GM12878 (cell line): ENCODE results near the gene PKP4. TPM values are rescaled to one million over a fixed set of nuclear protein-coding genes. Genes with fewer than 3 reads are reported as not detected.

Experiments used
- ATAC-seq: fragments of 200-7000 bp; cut with Tn5 transposase; 3 replicates; pipeline ENCODE4 v1.9.1; 2020; ENCODE audit warnings: mild to moderate bottlenecking, moderate library complexity
- BruUV-seq: library from RNA; stranded (reverse); fragments of 400-500 nt; replicated peaks from 2 replicates; lab custom pipeline; 2021; lab: Mats Ljungman, UMichigan
- CTCF ChIA-PET: fragments of 300-600 bp; sonication (Branson Sonifier 250); formaldehyde crosslinking; extraction: SDS; loops from one replicate; lab custom pipeline; 2021; ENCODE audit warnings: inconsistent platforms; lab: Yijun Ruan, JAX
- POLR2A ChIA-PET: fragments of 350-600 bp; formaldehyde crosslinking; extraction: SDS; loops from one replicate; lab custom pipeline; 2021; ENCODE audit warnings: inconsistent platforms; lab: Charles Lee
- RAD21 ChIA-PET: fragments of 300-600 bp; sonication (Branson Sonifier 250); formaldehyde crosslinking; loops from one replicate; lab custom pipeline; 2023; ENCODE audit warnings: antibody characterized with exemption; ENCODE audit not compliant: unreplicated experiment; lab: Charles Lee
- SMC1A ChIA-PET: fragments of 300-600 bp; sonication (Branson Sonifier 250); formaldehyde crosslinking; loops from one replicate; lab custom pipeline; 2023; ENCODE audit not compliant: unreplicated experiment, uncharacterized antibody; lab: Charles Lee
- DNase-seq: peaks from one replicate; pipeline ENCODE4 v3.0.0-alpha.2; 2011; ENCODE audit warnings: low read depth, low spot score
- FAIRE-seq: peaks from 3 replicates; lab custom pipeline; 2011; peaks lifted over from hg19 to GRCh38; lab: Jason Lieb, UNC
- H2AFZ ChIP-seq: 2 replicates; pipeline ENCODE4 v1.6.0; 2011; ENCODE audit warnings: low read depth, low read length, control low read depth; ENCODE audit not compliant: control insufficient read depth
- H3K27ac ChIP-seq: 2 replicates; pipeline ENCODE4 v1.5.1; 2011; ENCODE audit warnings: control low read depth; ENCODE audit not compliant: control insufficient read depth, insufficient read depth
- H3K27me3 ChIP-seq, 2 experiments: replicated peaks in 1 of 2; 2 replicates each; pipeline versions ENCODE4 v1.6.0 to v1.6.1; 2011; ENCODE audit warnings: low read length in 1 of 2; ENCODE audit not compliant: control insufficient read depth in 2 of 2, insufficient read depth in 2 of 2
- H3K36me3 ChIP-seq, 2 experiments: 2 replicates each; pipeline ENCODE4 v1.5.1; 2011; ENCODE audit warnings: low read length in 1 of 2; ENCODE audit not compliant: control insufficient read depth in 2 of 2, insufficient read depth in 2 of 2
- H3K4me1 ChIP-seq: 2 replicates; pipeline ENCODE4 v1.6.1; 2011; ENCODE audit warnings: mild to moderate bottlenecking, low read length, moderate library complexity, mixed read lengths; ENCODE audit not compliant: control insufficient read depth, insufficient read depth
- H3K4me2 ChIP-seq: 2 replicates; pipeline ENCODE4 v1.6.0; 2011; ENCODE audit warnings: control low read depth; ENCODE audit not compliant: control insufficient read depth, insufficient read depth
- H3K4me3 ChIP-seq: fragments of 200-600 bp; sonication (generic); 2 replicates; pipeline ENCODE4 v1.5.1; 2016
- H3K79me2 ChIP-seq: 2 replicates; pipeline ENCODE4 v1.6.0; 2011; ENCODE audit warnings: low read length; ENCODE audit not compliant: control insufficient read depth, insufficient read depth
- H3K9ac ChIP-seq: 2 replicates; pipeline ENCODE4 v1.8.0; 2011; ENCODE audit warnings: low read length, control low read depth, mixed read lengths; ENCODE audit not compliant: control insufficient read depth, insufficient read depth
- H3K9me3 ChIP-seq: replicated peaks from 3 replicates; pipeline ENCODE4 v1.5.1; 2011; ENCODE audit warnings: mild to moderate bottlenecking, low read length; ENCODE audit not compliant: control insufficient read depth, insufficient read depth
- H4K20me1 ChIP-seq: 2 replicates; pipeline ENCODE4 v1.6.0; 2011; ENCODE audit not compliant: control insufficient read depth, insufficient read depth
- CEBPB ChIP-seq, 2 experiments: fragments of 150-350 bp in 1 of 2; IDR thresholded peaks; 2 replicates each; pipeline ENCODE4 v1.6.1; 2012 to 2014; ENCODE audit warnings: low read depth in 2 of 2, low read length in 2 of 2, borderline replicate concordance in 1 of 2, inconsistent platforms in 1 of 2
- E2F8 ChIP-seq: fragments of 450-650 bp; IDR thresholded peaks from 2 replicates; pipeline ENCODE4 v1.6.1; 2018; ENCODE audit warnings: mild to moderate bottlenecking, low read depth, moderate library complexity; ENCODE audit not compliant: partially characterized antibody
- GATAD2B ChIP-seq: fragments of 450-650 bp; conservative IDR thresholded peaks from 2 replicates; pipeline ENCODE4 v1.6.1; 2017; ENCODE audit warnings: low read depth, mild to moderate bottlenecking, moderate library complexity
- KLF5 ChIP-seq: fragments of 450-650 bp; IDR thresholded peaks from 2 replicates; pipeline ENCODE4 v1.6.1; 2014; ENCODE audit warnings: mild to moderate bottlenecking; ENCODE audit not compliant: partially characterized antibody
- MTA2 ChIP-seq: fragments of 450-650 bp; IDR thresholded peaks from 2 replicates; pipeline ENCODE4 v1.6.1; 2016; ENCODE audit warnings: low read depth, mild to moderate bottlenecking, moderate library complexity
- RBBP5 ChIP-seq: fragments of 200-600 bp; sonication (generic); conservative IDR thresholded peaks from 2 replicates; pipeline ENCODE4 v1.6.1; 2016
- SKIL ChIP-seq: fragments of 450-650 bp; IDR thresholded peaks from 2 replicates; pipeline ENCODE4 v1.6.1; 2017; ENCODE audit warnings: mild to moderate bottlenecking, low read depth, inconsistent platforms; ENCODE audit not compliant: poor library complexity, severe bottlenecking
- TBL1XR1 ChIP-seq: IDR thresholded peaks from 2 replicates; pipeline ENCODE4 v1.6.1; 2012; ENCODE audit warnings: low read depth, low read length, improper control_type of control experiment
- ZBED1 ChIP-seq: IDR thresholded peaks from 2 replicates; pipeline ENCODE4 v1.6.1; 2016; ENCODE audit warnings: borderline replicate concordance
- ZSCAN29 ChIP-seq: fragments of 450-650 bp; IDR thresholded peaks from 2 replicates; pipeline ENCODE4 v1.6.1; 2017; ENCODE audit warnings: mild to moderate bottlenecking, moderate library complexity
- WGBS: methylation state at CpG from one replicate; pipeline ENCODE4 v1.1.6; 2016; ENCODE audit warnings: low lambda C conversion rate; ENCODE audit not compliant: insufficient replicate concordance, insufficient coverage; ENCODE audit errors: missing lambda C conversion rate; 5-methylcytosine and 5-hydroxymethylcytosine counted together
- in situ Hi-C: fragments of 300-500 bp; cut with MboI; formaldehyde crosslinking; loops from 9 replicates; pipeline ENCODE4 v1.14.3; 2018; ENCODE audit warnings: mixed read lengths
- intact Hi-C: fragments of 100-400 bp; cut with micrococcal nuclease; formaldehyde crosslinking; loops from one replicate; pipeline ENCODE4 v1.14.2; 2022; ENCODE audit not compliant: unreplicated experiment
- polyA plus RNA-seq, 11 experiments: library from polyadenylated mRNA; depleted of rRNA in 4 of 11; unstranded in 6 of 11; stranded (reverse) in 5 of 11; fragments of >200 nt; fragmentation: Nextera tagmentation in 4 of 11; fragmentation: Illumina TruSeq in 1 of 11; extraction: Ambion mirVana in 4 of 11; extraction: Trizol in 1 of 11; gene quantifications; 1 replicate in 1 of 11; 2 replicates in 10 of 11; pipeline versions ENCODE4 v1.2.1 to v1.2.3, GENCODE V29; 2011 to 2016; ENCODE audit warnings: inconsistent platforms in 2 of 11, missing spikeins in 2 of 11, low read depth in 1 of 11
- total RNA-seq, 4 experiments: library from RNA; depleted of rRNA in 3 of 4; stranded (reverse); fragments of >200 nt in 3 of 4; fragmentation: Illumina TruSeq in 1 of 4; extraction: Trizol in 1 of 4; gene quantifications; 2 replicates each; pipeline versions ENCODE4 v1.2.1 to v1.2.3, GENCODE V29; 2013 to 2021
- TF ChIP-seq, protein P1 (sequence below): fragments of 450-650 bp; IDR thresholded peaks from 2 replicates; pipeline ENCODE4 v1.6.1; 2018; ENCODE audit warnings: borderline replicate concordance, mild to moderate bottlenecking; ENCODE audit not compliant: partially characterized antibody
- TF ChIP-seq, protein P2 (sequence below): fragments of 450-650 bp; IDR thresholded peaks from 2 replicates; pipeline ENCODE4 v1.6.1; 2014; ENCODE audit warnings: mild to moderate bottlenecking
- TF ChIP-seq, protein P3 (sequence below): fragments of 450-650 bp; conservative IDR thresholded peaks from 2 replicates; pipeline ENCODE4 v1.6.1; 2017; ENCODE audit warnings: mild to moderate bottlenecking, moderate library complexity

PKP4 gene
- total and polyA plus RNA-seq, 10 of the 15 experiments (the other 5 are each of a cell fraction or from before 2014, with no cell fraction given), result 4.8 to 35.8 (median 17.7) TPM

- intact Hi-C loops (no loop called here), in situ Hi-C loops (no loop called here)
- FAIRE-seq, result no peak
- TF ChIP-seq, protein P1, sequence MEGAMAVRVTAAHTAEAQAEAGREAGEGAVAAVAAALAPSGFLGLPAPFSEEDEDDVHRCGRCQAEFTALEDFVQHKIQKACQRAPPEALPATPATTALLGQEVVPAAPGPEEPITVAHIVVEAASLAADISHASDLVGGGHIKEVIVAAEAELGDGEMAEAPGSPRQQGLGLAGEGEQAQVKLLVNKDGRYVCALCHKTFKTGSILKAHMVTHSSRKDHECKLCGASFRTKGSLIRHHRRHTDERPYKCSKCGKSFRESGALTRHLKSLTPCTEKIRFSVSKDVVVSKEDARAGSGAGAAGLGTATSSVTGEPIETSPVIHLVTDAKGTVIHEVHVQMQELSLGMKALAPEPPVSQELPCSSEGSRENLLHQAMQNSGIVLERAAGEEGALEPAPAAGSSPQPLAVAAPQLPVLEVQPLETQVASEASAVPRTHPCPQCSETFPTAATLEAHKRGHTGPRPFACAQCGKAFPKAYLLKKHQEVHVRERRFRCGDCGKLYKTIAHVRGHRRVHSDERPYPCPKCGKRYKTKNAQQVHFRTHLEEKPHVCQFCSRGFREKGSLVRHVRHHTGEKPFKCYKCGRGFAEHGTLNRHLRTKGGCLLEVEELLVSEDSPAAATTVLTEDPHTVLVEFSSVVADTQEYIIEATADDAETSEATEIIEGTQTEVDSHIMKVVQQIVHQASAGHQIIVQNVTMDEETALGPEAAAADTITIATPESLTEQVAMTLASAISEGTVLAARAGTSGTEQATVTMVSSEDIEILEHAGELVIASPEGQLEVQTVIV, result no peak
- TF ChIP-seq MTA2 (no peak), KLF5 (no peak), E2F8 (no peak), SKIL (no peak), GATAD2B (no peak), CEBPB (IDR thresholded peaks at IDR 0.05; ENCODE audit: borderline replicate concordance in 1 of 2, low read depth in 2 of 2, low read length in 2 of 2) (no peak), RBBP5 (no peak), TBL1XR1 (no peak), ZSCAN29 (no peak), ZBED1 (no peak)
- TF ChIP-seq, protein P2, sequence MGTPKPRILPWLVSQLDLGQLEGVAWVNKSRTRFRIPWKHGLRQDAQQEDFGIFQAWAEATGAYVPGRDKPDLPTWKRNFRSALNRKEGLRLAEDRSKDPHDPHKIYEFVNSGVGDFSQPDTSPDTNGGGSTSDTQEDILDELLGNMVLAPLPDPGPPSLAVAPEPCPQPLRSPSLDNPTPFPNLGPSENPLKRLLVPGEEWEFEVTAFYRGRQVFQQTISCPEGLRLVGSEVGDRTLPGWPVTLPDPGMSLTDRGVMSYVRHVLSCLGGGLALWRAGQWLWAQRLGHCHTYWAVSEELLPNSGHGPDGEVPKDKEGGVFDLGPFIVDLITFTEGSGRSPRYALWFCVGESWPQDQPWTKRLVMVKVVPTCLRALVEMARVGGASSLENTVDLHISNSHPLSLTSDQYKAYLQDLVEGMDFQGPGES, result no peak
- TF ChIP-seq, protein P3, sequence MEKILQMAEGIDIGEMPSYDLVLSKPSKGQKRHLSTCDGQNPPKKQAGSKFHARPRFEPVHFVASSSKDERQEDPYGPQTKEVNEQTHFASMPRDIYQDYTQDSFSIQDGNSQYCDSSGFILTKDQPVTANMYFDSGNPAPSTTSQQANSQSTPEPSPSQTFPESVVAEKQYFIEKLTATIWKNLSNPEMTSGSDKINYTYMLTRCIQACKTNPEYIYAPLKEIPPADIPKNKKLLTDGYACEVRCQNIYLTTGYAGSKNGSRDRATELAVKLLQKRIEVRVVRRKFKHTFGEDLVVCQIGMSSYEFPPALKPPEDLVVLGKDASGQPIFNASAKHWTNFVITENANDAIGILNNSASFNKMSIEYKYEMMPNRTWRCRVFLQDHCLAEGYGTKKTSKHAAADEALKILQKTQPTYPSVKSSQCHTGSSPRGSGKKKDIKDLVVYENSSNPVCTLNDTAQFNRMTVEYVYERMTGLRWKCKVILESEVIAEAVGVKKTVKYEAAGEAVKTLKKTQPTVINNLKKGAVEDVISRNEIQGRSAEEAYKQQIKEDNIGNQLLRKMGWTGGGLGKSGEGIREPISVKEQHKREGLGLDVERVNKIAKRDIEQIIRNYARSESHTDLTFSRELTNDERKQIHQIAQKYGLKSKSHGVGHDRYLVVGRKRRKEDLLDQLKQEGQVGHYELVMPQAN, result no peak
These were observed 143.5 kb downstream of the PKP4 start for GRCh38 chr2:158600155-158600802.

More at GRCh38 chr2:158600155-158600802, 143.5 kb downstream of the PKP4 start:
- Histone ChIP-seq H3K36me3 (no peaks in the 10 kb centered on the region), H3K9me3 (no peaks in the 10 kb centered on the region), H2AFZ (no peak overlapping the region), H3K79me2 (no peaks in the 10 kb centered on the region), H3K4me1 (no peaks in the 10 kb centered on the region), H4K20me1 (no peaks in the 10 kb centered on the region), H3K27me3 (no peaks in the 10 kb centered on the region), H3K9ac (no peak overlapping the region), H3K27ac (no peak overlapping the region), H3K4me2 (no peak overlapping the region), H3K4me3 (no peak overlapping the region)
- SMC1A ChIA-PET, result interaction anchor here (1.4 kb wide), 1 partner anchor 22 kb away, joined by 3 read pairs; no protein-coding TSS in a partner anchor
- POLR2A ChIA-PET, result no interaction called here
- no peak for ATAC-seq
- RAD21 ChIA-PET, result no interaction called here
- 78% methylated on average over 3 of the region's 3 CpGs for WGBS
- CTCF ChIA-PET, result interaction anchor here (1.0 kb wide), 1 partner anchor 9 kb away, joined by 3 read pairs; no protein-coding TSS in a partner anchor
- BruUV-seq, result no TSS peak
- no peak for DNase-seq
